ENCODE data around the gene TMPRSS6.

Gene TMPRSS6

DNA sequence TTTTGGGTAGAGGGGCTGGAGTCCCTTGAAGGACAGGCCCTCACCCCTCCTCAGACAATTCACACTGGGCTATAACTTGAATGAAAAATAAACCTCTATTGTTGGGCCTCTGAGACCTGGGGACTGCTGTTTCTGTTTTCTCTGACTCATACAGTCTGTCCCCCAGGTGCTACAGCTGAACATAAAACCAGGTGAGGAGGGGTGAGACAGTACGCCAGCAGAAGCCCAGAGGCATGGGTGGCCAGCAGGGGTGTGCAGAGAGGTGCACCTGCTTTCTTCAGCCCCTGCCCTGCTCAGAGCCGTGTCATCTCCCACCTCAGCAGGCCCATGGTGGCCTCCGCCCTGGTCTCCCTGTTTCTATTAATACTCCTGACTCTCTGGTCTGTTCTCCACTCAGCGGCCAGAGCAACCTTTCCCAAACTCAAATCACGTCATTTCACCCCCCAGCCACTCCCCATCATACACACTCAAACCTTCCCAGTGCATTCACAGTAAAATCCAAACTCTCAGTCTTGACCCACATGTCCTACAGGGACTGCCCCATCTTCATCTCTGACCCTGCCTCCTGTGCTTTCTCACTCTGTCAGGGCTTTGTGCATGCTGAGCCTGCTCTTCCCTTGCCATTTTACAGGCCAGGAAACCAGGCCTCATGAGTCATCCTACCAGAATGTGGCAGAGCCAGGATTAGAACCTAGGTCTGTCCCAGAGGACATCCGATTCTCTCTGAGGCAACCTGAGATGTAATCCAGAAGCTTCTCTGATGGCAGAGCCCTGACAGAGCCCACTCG is 45.6 kb upstream of the TMPRSS6 start:
- Histone ChIP-seq H3K4me3 (ENCODE audit: low read depth, low read length) (no peak overlapping the region), H3K4me1 (no peaks in the 10 kb centered on the region), H3K27me3 (no peaks in the 10 kb centered on the region), H3K9me3 (no peaks in the 10 kb centered on the region), H3K36me3 (no peaks in the 10 kb centered on the region)
- DNase-seq, result no peak
- TF ChIP-seq, protein P1, sequence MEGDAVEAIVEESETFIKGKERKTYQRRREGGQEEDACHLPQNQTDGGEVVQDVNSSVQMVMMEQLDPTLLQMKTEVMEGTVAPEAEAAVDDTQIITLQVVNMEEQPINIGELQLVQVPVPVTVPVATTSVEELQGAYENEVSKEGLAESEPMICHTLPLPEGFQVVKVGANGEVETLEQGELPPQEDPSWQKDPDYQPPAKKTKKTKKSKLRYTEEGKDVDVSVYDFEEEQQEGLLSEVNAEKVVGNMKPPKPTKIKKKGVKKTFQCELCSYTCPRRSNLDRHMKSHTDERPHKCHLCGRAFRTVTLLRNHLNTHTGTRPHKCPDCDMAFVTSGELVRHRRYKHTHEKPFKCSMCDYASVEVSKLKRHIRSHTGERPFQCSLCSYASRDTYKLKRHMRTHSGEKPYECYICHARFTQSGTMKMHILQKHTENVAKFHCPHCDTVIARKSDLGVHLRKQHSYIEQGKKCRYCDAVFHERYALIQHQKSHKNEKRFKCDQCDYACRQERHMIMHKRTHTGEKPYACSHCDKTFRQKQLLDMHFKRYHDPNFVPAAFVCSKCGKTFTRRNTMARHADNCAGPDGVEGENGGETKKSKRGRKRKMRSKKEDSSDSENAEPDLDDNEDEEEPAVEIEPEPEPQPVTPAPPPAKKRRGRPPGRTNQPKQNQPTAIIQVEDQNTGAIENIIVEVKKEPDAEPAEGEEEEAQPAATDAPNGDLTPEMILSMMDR (IDR thresholded peaks at IDR 0.05; ENCODE audit: low read depth, low read length), result no peak

DNA sequence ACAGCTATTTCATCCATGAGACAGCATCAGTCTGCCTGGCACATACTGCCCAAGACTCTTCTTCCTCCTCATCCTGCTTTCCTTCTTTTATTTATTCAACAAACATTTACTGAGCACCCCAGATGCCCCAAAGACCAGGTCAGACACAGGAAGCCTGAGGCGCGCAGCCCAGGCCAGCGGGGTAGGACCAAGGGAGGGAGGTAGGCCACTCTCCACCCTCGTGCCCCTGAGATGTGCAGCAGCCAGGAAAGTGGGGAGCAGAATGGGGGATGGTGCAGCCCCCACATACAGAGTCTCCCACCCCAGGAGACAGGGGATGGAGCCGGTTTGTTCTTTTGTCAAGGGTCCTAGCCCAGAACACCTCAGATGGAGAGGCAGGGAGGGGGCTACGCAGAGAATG is 44.4 kb upstream of the TMPRSS6 start:
- Histone ChIP-seq H3K4me1 (no peaks in the 10 kb centered on the region), H3K9me3 (no peaks in the 10 kb centered on the region), H3K36me3 (no peaks in the 10 kb centered on the region), H3K4me3 (ENCODE audit: low read depth, low read length) (no peak overlapping the region), H3K27me3 (no peaks in the 10 kb centered on the region)
- TF ChIP-seq, protein P1 (IDR thresholded peaks at IDR 0.05; ENCODE audit: low read depth, low read length), result no peak
- DNase-seq, result no peak

DNA sequence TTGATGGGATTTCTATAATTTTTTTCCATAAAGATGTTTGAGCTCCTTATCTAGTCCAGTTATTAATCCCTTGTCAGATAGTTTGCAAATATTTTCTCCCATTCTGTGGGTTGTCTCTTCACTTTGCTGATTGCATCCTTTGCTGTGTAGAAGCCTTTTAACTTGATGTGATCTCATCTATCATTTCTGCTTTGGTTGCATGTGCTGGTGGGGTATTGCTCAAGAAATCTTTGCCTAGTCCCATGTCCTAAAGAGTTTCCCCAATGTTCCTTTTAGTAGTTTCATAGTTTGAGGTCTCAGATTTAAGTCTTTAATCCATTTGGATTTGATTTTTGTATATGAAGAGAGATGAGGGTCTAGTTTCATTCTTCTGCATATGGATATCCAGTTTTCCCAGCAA is 41.9 kb upstream of the TMPRSS6 start:
- no peaks in the 10 kb centered on the region for H3K36me3 ChIP-seq
- no peaks in the 10 kb centered on the region for H3K9me3 ChIP-seq
- no peak overlapping the region for H3K4me3 ChIP-seq (ENCODE audit: low read depth, low read length)
- no peaks in the 10 kb centered on the region for H3K27me3 ChIP-seq
- H3K4me1 ChIP-seq, result no peaks in the 10 kb centered on the region
- DNase-seq, result no peak
- TF ChIP-seq, protein P1 (IDR thresholded peaks at IDR 0.05; ENCODE audit: low read depth, low read length), result no peak

DNA sequence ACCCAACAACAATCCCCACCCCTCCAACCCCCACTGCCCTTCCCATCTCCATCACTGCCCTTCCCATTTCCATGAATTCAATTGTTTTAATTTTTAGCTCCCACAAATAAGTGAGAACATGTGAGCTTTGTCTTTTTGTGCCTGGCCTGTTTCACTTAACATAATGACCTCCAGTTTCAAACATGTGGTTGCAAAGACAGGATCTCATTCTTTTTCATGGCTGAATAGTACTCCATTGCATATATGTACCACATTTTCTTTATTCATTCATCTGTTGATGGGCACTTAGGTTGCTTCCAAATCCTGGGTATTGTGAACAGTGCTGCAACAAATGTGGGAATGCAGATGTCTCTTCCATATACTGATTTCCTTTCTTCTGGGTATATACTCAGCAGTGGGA is 41.2 kb upstream of the TMPRSS6 start:
- Histone ChIP-seq H3K27me3 (no peaks in the 10 kb centered on the region), H3K36me3 (no peaks in the 10 kb centered on the region), H3K4me1 (no peaks in the 10 kb centered on the region), H3K9me3 (no peaks in the 10 kb centered on the region), H3K4me3 (ENCODE audit: low read depth, low read length) (no peak overlapping the region)
- TF ChIP-seq, protein P1 (IDR thresholded peaks at IDR 0.05; ENCODE audit: low read depth, low read length), result no peak
- DNase-seq, result no peak

DNA sequence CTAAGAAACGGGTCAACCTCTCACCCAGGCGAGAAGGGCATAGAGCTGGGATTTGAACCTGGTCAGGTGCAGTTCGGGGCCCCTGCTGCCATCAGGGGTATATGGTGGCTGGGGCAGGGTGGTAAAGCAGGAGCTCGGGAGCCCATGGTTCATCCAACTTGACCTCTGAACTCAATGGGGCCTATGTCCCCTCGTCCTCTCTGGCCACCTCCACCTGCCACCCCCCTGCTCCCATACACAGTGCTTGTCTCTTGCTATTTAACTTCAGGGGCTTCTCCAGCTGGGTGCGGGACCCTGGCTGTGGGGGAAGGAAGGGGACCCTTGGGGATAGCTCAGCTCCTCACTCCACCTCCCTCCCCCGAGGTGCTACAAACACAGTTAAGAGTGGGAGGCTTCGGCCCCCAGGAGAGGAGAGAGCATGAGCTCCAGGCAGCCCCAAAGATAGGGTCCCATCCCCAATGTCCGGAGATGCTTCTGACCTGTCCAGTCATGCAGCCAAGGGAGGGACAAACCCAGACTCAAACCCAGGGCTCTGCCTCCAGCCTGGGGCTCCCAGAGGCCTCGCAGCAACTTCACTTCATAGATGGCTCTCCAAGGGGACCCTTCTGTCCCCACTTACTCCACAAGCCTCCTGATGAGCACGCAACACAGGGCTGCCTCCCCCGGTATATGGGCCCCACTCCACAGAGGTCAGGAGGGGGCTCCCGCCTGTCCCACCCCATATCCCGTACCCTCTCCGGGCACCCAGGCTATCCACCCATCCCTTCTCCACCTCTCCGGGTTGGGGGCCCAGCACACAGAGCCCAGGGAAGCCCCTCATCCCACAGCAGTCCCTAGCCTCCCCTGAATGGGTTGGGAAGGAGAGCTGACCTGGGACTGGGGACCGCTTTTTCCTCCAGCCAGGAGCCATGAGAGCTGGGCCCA is 39.5 kb upstream of the TMPRSS6 start:
- no peak for DNase-seq
- H3K9me3 ChIP-seq, result no peaks in the 10 kb centered on the region
- H3K27me3 ChIP-seq, result no peaks in the 10 kb centered on the region
- TF ChIP-seq, protein P1 (IDR thresholded peaks at IDR 0.05; ENCODE audit: low read depth, low read length), result no peak
- H3K4me1 ChIP-seq, result no peaks in the 10 kb centered on the region
- H3K36me3 ChIP-seq, result no peaks in the 10 kb centered on the region
- no peak overlapping the region for H3K4me3 ChIP-seq (ENCODE audit: low read depth, low read length)

Data from BE2C (cell line).